T-helper 9 cell (primary cell): ENCODE measurements around the gene RXRB.

Source experiments
- DNase-seq: peaks from one replicate; pipeline ENCODE4 v3.0.0-alpha.2; 2020

Gene RXRB

DNA sequence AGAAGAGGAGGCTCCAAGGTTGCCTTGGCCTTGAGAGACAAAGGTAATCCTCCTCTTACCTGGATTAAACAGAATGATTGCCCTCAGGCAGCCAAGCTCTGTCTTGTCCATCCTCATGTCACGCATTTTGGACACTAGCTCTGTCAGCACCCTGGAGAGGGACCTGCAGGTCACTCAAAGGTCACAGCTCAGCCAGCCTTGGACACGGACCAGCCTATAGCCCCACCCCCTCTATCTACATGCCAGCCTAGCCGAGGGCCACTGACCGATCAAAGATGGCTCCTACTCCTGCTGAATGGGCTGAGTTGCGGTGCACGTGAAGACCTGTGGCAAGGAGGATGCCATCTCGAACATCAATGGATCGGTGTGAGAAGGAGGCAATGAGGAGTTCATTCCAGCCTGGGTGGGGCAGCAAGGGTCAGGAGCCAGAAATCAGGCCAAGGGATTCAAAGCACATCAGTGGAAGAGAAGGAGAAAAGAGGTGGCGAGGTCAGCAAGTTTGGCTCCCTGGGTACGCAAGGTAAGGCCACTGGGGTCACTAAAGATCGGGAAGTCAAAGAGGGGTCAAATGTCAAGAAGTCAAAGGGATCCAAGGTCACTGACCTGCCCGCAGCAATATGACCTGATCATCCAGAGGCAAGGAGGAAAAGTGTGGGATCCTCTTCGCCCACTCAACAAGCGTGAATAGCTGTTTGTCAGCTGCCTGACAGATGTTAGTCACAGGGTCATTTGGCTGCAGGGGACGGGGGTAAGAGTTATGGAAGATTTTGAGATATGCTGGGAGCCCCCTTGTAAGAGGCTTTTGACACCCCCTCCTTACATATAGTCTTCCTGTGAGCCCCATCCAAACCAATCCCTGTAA is 4.9 kb downstream of the RXRB start:
- DNase-seq, result no peak

DNA sequence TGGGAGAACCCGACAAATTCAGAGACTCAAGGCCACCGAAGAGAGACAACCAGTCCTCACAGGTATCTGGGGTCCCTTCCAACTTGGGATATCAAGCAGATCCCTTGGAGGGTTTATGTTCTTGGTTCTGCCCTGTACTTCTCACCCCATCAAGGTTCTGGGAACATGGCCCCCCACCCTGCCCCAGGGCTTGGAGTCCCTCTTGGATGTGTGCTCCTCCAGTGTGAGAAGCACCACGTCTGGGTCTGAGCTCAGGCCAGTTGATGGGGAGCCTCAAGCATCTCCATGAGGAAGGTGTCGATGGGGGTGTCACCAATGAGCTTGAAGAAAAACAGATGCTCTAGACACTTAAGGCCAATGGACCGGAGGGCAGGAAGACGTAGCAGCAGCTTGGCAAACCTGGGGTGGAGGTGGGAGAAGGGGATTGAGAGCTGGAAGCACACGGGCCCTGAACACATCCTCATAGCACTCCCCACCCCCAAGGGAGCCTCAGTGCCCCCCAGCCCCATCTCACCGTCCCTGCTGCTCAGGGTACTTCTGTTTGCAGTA is 6.0 kb downstream of the RXRB start:
- no peak for DNase-seq

DNA sequence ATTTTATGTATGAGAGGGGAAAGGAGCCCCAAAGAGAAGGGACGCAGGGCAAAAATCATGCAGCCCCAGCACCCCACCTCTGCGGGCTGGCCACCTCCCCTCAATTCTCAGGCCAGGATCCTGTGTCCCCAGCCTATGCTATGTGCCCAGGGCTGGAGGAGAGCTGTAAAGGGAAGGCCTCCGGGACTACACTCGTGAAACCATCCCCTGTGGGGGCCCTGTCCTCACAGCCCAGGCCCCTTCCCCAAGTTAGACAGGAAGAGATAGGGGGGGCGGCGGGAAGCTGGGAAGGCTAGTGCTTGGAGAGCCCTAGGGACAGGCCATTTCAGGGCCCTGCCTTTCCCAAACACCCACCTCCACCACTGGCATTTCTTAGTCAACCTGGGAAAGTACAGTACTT is 6.8 kb downstream of the RXRB start:
- DNase-seq, result no peak

DNA sequence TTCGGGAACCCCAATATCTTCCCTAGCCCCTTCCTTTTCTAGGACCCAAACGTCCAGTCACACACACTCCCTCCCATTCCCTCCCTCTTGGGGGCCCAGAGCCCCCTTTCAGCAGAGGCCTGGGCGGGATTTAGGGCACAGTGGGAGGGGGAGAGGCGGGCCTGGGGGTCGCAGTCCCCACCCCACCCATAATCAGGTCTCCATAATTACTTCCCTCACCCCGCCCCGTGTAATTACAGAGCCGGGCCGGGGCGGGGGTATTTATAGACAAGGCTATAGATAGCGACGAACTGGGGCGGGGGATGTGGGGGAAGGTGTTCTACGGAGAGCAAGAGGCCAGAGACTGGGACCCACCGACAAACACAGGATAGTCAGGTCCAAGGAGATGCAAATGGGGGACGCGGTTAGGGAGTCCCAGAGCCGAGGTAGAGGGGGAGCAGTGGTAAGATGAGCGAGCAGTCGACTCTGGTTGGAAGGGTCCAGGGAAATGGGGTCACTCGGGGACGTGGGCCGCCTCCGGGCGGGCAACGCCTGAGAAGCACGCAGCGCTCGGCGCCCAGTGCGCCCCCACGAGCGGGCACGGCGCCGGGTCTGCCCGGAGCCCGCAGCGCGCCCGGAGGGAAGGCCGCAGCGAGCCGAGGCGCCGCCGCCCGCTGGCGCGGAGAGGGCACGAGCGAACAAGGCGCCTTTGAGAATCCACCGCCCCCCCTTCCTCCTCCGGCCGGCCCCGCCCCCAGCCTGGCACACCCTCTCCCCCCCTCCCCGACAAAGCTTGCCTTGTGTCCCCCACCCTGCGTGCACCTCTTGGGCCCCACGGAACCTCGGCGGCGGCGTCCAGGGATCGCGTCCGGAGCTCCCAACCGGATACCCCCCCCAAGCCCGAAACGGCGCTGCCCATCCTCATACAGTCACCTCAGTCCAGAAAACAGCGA is 7.5 kb downstream of the RXRB start:
- no peak for DNase-seq

DNA sequence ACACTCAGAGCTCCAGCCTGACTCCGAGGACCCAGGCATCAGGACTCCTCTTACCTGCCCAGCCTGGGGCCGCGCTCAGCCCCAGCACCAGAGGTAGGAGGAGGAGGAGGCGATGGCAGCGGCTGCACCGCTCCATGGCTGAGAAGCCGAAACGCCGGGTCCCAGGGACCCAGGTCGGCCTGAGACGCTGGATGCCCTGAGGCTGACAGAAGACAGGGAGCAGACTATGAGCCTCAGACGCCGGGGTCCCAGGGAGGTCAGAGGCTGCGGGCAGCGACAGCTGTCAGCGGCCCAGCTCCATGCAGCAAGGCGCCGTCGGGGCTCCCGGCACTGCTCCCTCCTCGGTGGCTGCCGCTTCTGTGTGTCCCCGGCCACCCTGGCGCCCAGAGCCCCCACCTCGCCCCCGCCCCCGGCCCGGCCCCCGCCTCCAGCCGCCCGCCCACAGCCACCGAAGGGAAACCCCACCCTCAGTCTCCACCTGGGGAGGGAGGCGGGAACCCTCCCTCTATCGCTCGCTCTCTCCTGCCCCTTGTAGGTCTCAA is 8.3 kb downstream of the RXRB start, which contains the start of gene COL11A2:
Gene COL11A2, minus strand, starts transcription at position 363 of the 542 bp plus-strand sequence. Its CDS starts 227 bp downstream, at position 136.
- no peak for DNase-seq

DNA sequence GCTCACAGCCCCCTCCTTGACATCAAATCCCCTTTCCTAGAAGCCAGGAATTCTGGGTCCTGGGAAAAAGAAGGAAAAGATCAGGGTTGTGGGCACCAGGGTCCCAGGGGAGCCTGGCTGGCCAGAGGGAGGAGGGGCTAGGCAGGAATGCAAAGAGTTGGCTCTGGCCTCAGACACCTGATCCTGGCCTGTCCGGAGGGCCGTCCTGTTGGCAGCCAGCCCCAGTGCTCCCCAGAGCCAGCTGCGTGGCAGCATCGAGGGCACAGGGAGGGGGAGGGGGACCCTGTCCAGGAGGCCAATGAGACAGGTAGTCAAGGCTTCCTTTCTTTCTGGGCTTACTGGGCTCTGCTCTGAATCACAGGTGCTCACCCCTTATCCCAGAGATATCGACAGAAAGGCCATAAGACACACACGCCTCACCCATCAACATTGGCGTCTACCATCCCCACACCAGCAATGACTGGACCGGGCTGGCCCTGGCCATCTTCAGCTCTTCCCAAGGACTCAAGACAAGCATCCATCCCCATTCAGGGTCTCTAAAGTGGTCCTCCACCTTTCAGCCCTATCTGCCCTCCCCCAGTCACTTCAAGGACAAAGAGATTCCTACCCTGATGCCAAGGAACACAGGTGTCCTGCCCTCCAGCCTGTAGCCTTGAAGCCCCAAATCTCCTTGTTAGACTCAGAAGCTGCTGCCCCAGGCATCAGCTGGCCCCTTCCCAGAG is 8.9 kb downstream of the RXRB start:
- DNase-seq, result no peak

DNA sequence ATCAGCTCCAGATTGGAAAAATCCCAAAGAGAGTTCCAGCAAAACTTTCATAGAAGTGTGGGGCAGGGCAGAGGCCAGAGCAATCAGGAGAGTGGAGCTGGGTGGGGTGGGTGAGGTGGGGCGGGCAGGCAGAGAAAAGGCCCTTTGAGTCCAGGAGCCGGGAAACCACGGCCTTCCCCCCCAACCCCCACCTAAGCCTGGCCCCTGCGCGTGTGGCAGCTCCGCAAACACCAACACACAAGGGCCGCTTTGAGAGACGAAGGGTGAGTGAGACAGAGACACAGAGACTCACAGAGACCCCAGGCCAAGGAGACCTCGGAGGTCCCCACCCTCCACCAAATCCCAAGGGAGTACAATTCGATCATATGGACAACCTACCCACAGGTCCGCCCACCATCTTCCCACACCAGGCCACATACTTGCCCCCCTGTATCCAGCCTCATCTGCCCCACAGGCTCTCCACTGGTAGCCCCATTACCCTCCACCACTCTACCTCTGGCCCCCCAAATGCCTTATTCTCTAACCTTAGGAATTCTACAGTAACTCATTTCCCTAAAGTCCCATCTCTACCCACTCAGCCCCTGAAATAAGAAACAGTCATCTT is 9.9 kb downstream of the RXRB start:
- DNase-seq, result no peak

DNA sequence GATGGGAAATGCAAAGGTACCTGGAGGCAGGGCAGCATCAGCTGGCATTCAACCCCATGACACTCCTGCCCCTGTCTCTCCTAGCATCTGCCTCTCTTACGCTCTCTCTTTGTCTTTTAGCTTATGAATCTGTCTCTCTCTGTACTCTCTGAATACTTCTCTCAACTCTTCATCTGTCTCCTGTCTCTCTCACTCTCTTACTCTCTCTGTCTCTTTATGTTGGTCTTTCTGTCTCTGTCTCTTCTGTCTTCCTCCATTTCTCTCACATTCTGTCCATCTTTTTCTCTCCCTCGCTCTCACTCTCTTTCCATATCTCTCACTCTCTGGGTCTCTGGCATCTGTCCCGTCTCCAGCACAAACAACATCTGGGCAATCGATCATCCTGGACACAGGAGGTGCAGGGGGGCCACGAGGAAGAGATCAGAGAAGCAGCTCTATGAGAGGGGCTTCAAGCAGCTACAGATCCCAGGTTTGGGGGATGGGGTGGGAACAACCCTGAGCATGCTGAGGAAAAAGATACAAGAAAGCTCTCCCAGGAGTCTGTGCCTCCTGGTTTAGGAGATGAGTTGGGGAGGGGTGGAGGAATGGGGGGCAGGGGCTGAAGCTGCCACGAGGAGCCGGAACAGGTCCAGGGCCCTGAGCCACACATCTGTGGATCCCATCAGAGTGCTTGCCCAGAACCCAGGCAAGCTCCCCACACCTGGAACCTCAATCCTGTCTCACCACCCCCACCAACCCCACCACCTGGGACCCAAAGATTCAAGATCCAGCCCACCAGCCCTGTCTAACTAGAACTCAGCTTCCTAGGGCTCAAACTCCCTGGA is 10.6 kb downstream of the RXRB start:
- DNase-seq, result no peak

DNA sequence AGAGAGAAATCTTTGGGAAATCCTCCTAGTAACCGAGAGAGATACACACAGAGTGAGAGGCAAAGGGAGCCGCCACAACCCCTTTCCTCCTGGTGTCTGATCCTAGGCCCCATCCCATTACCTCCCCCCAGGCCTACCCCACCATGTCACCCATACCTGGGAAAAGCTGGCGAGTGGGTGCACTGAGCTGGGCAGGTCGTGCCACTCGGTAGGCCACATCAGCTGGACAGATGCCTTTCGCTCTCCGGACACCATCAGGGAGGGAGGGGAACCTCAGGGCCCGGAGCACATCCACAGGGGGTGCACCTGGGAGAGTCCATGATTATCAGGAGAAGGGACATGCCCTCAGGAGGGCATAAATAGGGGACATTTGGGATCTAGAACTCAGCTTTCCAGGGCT is 11.3 kb downstream of the RXRB start:
- DNase-seq, result no peak

DNA sequence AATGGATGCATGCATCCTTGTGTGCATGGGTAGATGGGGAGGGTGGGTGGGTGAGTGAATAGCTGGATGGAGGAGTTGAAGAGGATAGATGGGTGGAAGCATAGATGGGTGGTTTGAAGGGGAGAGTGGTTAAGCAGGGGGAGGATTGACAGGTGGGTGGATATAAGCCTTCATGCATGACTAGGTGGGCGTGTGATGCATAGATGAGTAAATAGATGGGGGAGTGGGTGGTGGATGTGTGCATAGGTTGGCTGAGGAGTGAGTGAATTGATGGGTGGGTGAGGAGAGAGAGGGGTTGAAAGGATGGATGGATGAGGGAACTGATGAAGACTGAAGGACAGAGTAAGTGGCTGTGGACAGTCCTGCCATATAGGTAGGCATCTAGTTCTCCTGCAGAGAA is 12.7 kb downstream of the RXRB start:
- no peak for DNase-seq

DNA sequence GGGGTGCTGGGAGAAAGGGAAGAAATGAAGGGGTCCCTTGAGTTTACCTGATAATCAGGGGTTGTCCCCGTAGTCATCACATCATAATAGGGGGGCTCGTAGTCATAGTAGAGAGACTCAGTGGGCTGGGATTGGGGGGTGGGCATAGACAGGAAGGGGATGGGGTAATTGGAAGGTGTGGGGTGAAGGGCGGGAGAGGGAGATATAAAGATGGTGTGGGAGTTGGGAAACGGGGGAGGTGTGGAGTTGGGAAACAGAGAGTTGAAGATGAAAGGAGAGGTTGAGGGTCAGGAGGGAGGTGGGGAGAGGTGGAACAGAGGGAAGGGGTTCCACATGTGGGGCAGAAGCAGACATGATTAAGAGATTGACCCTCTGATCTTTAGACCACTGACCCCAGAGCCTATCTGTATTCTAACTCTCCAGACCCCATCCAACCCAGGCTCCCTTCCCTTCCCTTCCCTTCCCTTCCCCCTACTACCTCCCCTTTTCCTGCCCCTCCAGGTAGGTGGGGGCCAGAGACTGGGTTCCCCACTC is 14.7 kb downstream of the RXRB start:
- DNase-seq, result no peak

DNA sequence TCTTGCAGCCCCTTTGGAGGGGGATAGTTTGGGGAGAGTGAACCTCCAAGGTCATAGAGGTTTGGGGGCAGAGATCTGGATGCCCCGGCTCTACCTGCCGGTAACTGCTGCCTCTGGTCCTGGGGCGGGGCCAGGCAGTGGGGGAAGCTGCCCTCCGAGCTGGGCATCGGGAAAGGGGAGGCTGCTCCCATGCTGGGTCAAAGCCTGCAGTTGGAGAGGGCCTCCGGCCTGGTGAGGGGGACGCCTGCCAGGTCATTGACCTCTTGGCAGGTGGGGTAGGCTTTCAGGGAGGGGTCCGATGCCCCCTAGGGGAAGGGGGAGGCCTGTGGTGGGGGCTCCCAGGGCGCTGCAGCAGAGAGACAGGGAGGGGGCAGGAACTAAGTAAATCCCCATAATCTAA is 15.3 kb downstream of the RXRB start:
- no peak for DNase-seq

DNA sequence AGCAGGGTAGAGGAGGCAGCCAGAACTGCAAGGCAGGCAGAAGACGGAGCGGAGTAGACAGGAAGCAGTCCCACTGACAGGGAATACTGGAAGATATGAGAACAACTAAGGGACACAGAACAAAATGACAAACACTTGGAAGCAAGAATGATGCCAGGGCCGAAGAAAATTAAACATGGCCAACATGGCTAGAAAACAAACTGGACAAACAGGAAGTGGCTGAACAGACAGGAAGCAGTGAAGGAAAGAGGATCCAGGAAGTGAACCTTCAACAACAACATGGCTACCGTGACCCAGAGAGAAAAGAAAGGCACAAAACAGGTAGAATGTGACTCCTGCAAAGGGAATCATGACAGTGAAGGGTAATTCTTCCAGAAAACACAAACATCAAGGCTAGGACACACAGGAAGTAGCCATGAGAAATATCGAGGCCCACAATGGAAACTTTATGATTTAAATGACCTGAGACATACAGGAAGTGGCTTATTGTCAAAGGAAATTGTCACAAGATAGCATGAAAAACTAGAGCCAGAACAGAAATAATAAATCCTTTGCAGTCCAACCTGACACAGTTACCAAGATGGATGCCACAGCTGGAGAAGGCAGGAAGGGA is 17.3 kb downstream of the RXRB start:
- no peak for DNase-seq

DNA sequence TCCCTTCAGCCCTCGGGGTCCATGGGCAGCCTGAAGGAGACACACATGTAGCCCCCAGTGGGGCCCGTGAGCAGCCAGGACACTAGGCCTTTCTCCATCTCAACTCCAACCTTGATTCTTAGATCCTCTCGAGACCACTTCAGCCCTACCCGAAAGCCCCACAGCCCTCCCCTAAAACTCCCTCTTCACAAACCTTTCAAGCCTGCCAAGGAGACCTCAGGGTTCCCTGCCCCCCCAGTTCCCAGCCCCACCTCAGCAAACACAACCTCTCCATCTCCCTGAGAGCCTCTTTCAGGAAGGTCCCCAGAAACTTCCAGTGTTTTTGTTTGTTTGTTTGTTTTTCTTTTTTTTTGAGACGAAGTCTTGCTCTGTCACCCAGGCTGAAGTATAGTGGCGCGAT is 19.3 kb downstream of the RXRB start:
- no peak for DNase-seq

DNA sequence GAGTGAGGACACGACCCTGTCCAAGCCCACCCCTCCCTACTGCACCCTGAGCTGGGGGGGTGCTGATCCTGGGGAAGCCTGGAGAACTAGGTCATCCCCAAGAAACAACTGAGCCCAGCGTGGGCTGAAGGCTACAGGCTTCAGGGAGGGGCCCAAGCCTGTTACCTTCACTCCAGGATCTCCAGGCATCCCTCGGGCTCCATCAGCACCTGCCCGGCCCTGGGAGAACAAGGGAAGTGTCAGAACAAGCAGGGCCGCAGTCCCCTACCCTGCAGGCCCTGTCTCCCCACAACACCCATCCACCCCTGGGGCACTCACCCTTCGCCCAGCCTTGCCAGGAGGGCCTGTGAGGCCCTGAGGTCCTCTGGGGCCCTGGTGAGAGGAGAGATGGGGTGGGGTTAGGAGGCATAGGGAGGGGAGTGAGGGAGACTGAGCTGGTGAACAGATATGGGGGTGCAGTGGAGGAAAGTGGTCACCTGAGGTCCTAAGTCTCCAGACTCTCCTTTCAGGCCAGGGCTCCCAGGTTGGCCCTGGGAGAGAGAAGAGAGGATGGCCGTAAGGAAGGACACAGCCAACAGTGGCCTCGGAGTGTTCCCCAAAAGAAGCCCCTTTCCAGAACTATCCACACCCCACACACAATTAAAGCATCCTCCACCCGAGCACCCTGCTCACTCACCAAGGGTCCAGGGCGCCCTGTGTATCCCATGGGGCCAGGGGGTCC is 21.6 kb downstream of the RXRB start:
- DNase-seq, result no peak

DNA sequence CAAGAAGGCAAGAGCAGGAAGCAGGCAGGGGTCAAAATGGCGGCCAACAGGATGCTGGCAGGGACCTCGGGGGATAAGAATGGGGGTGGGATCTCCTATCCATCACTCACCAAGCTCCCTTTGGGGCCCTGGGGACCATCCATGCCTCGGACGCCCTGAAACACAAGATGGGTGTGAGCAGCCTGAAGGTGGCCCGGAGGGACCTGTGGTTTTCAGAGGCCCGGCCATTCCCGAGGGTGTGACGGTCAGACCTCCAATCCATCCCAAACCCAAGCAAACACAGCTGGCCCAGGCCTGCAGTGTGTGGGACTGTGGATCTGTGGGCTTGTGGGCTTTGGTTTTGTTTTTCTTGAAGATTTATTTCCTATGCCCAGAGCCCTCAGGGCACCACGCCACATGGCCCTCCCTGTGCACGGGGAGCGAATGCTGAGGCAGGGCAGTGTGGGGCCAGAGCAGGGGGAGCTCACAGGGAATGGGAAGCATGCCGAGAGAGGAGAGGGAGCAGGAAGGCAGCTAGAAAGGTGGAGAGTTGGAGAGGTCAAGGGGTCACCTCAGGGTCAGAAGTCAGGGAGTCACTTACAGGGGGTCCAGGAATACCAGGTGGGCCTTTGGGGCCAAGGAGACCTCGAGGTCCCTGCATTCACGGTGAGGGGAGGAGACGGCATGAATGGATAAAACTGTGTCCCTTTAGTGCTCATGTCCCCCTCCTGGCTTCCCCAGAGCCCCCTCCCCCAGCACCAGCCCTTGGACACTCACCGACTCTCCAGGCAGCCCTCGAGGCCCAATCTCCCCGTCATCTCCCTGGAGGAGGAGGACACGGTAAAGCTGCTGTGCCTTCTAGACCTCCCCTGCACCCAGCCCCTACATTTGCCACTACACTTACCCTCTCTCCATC is 22.7 kb downstream of the RXRB start:
- DNase-seq, result no peak

DNA sequence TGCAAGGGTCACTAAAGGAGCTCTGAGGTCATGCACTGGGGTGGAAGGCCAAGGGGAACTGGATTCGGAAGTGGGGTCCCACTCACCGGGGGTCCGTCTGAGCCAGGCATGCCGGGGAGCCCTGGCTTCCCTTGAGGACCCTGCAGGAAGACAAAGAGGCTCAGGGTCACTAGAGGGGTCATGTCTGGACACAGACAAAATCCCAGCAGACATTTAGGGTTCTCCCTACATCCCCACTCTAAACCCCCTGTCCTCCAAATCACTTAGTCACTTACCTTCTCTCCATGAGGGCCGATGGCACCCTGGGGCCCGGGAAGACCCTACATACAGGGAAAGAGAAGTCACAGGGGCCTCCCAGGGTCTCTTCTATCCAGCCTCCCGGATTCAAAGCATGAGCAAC is 23.6 kb downstream of the RXRB start:
- no peak for DNase-seq

DNA sequence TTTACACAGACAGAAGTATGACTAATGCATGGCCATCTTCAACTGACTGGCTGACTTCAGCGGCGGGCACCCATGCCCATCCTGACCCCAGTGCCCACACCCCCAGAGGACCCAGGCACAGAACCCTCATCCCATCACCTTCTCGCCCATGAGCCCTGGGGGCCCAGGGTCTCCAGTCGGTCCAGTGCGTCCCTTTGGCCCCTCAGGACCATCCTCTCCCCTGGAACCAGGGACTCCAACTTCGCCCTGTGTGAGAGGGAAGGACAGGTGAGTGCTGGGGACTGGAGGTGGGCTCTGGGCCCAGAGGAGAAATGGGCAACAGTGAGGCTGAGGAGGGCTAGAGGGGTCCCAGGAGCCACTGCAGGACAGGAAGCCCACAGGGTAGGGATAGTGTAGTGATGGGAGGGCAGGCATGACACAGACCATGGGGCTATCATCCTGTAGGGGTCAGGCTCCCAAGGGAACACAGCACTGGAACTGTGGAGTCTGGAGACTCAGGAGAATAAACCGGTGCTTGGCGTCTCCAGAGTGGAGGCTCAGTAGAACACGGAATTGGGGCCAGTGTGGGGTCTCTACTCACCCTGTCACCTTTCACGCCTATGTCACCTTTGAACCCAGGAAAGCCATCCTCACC is 24.9 kb downstream of the RXRB start:
- no peak for DNase-seq
